Cardiac muscle cell (in vitro differentiated cells and primary cell): ENCODE data around the gene CXADR. TPM values are rescaled to one million over a fixed set of nuclear protein-coding genes. Genes with fewer than 3 reads are reported as not detected.

Experiments
- polyA plus RNA-seq: library from polyadenylated mRNA; unstranded; fragments of >200 nt; fragmentation: Nextera tagmentation; extraction: Ambion mirVana; gene quantifications from 2 replicates; pipeline ENCODE4 v1.2.1, GENCODE V29; 2016
- total RNA-seq: library from RNA; depleted of rRNA; stranded (reverse); fragments of >200 nt; gene quantifications from 2 replicates; pipeline ENCODE4 v1.2.3, GENCODE V29; 2016

Gene CXADR
- total and polyA plus RNA-seq, 2 experiments from 2014 or later: 49.6 to 57.1 TPM

Other genes starting within 250 kb of the CXADR start
- gene BTG3, start 99.9 kb downstream of the CXADR start, total RNA-seq: 43.6 and 60.8 TPM in 2 replicates
- 43.7 and 54.7 TPM in 2 replicates for gene BTG3, start 99.9 kb downstream of the CXADR start, polyA plus RNA-seq